ENCODE data around the gene MROH8.

MROH8 gene

GRCh38 chr20:37055276-37055675 is 124.1 kb downstream of the MROH8 start:
- H3K4me3 ChIP-seq (ENCODE audit: low read depth, low read length), result no peak overlapping the region

GRCh38 chr20:37053230-37053950 is 126.0 kb downstream of the MROH8 start:
- H3K4me3 ChIP-seq (ENCODE audit: low read depth, low read length), result no peak overlapping the region
- no peak for TF ChIP-seq CTCF (IDR thresholded peaks at IDR 0.05; ENCODE audit: low read depth, low read length)

More at GRCh38 chr20:37055276-37055675, 124.1 kb downstream of the MROH8 start:
- TF ChIP-seq CTCF (IDR thresholded peaks at IDR 0.05; ENCODE audit: low read depth, low read length), result no peak

Measured in WI38 (cell line).